ENCODE results near the gene NFIX.

Gene NFIX

GRCh38 chr19:13146763-13147563 lies 151.7 kb downstream of the NFIX start:
- DNase-seq (ENCODE audit: low read depth in 2 of 3, low spot score in 1 of 3): no peak

Measured in stimulated activated CD4-positive, alpha-beta T cell treated with anti-CD3 and anti-CD28 coated beads, Interleukin-12 subunit alpha, Interleukin-12 subunit beta, amount 100 ng/mL, for 48 hours (primary cell).